Measurements from ENCODE around the gene LDB2. TPM values are rescaled to one million over a fixed set of nuclear protein-coding genes. Genes with fewer than 3 reads are reported as not detected.

LDB2 gene
- total RNA-seq, 1 donor from 2014 or later, result 4.9 TPM

DNA sequence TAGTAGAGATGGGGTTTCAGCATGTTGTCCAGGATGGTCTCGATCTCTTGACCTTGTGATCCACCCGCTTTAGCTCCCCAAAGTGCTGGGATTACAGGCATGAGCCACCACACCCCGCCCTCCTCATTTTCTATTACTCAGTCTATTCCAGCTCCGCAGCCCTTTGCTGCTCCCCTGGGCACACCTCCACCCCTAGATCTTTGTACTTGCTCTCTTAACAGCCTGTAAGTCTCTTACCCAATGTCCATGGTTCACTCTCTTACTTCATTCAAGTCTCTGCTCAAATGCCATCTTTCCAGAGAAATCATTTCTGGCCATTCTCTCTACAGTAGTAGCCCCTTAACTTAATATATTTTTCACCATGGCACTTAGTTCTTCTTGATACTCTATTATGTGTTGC lies 64.7 kb downstream of the LDB2 start:
- Mint-ChIP-seq H3K4me3 (ENCODE audit: unreplicated experiment) (no peak overlapping the region), H3K27ac (ENCODE audit: unreplicated experiment) (no peak overlapping the region), H3K27me3 (ENCODE audit: low read depth, unreplicated experiment) (no peaks in the 10 kb centered on the region), H3K36me3 (ENCODE audit: low read depth, unreplicated experiment) (no peaks in the 10 kb centered on the region), H3K4me1 (ENCODE audit: low read depth, unreplicated experiment) (no peaks in the 10 kb centered on the region), H3K9me3 (ENCODE audit: unreplicated experiment) (no peaks in the 10 kb centered on the region)
- no peak overlapping the region for H3K9ac ChIP-seq (ENCODE audit: low read length)
- no peak overlapping the region for H3K4me3 ChIP-seq (ENCODE audit: insufficient read depth, low read depth, low read length)
- H4K20me1 ChIP-seq (ENCODE audit: insufficient read depth, low read length), result no peaks in the 10 kb centered on the region
- no peaks in the 10 kb centered on the region for H3K36me3 ChIP-seq (ENCODE audit: insufficient read depth, low read length)
- no peak overlapping the region for H3K4me2 ChIP-seq (ENCODE audit: low read length)
- no peak overlapping the region for H3K27ac ChIP-seq (ENCODE audit: low read depth, low read length)
- H3K79me2 ChIP-seq (ENCODE audit: insufficient read depth, low read length), result no peaks in the 10 kb centered on the region
- no peak for FAIRE-seq
- TF ChIP-seq EZH2 (IDR thresholded peaks at IDR 0.05; ENCODE audit: insufficient read depth, low read length), result no peak
- TF ChIP-seq, protein P1, sequence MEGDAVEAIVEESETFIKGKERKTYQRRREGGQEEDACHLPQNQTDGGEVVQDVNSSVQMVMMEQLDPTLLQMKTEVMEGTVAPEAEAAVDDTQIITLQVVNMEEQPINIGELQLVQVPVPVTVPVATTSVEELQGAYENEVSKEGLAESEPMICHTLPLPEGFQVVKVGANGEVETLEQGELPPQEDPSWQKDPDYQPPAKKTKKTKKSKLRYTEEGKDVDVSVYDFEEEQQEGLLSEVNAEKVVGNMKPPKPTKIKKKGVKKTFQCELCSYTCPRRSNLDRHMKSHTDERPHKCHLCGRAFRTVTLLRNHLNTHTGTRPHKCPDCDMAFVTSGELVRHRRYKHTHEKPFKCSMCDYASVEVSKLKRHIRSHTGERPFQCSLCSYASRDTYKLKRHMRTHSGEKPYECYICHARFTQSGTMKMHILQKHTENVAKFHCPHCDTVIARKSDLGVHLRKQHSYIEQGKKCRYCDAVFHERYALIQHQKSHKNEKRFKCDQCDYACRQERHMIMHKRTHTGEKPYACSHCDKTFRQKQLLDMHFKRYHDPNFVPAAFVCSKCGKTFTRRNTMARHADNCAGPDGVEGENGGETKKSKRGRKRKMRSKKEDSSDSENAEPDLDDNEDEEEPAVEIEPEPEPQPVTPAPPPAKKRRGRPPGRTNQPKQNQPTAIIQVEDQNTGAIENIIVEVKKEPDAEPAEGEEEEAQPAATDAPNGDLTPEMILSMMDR (IDR thresholded peaks at IDR 0.05; ENCODE audit: insufficient read depth, low read depth, low read length), result no peak
- H3K9me3 ChIP-seq (ENCODE audit: insufficient read depth, low read depth, low read length), result no peaks in the 10 kb centered on the region
- no peaks in the 10 kb centered on the region for H3K27me3 ChIP-seq (ENCODE audit: insufficient read depth, low read length)
- H3K4me1 ChIP-seq (ENCODE audit: insufficient read depth, low read length), result no peaks in the 10 kb centered on the region
- no peak overlapping the region for H2AFZ ChIP-seq (ENCODE audit: low read depth, low read length)
- no peak for DNase-seq (ENCODE audit: low read depth)

DNA sequence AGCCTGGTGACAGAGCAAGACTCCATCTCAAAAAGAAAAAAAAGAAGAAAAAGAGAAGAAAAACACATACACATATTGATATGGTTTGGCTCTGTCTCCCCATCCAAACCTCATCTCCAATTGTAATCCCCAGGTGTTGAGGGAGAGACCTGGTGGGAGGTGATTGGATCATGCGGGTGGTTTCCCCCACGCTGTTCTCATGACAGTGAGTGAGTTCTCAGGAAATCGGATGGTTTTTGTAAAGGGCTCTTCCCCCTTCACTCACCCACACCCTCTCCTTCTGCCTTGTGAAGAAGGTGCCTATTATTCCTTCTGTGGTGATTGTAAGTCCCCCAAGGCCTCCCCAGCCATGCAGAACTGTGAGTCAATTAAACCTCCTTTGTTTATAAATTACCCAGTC lies 68.4 kb downstream of the LDB2 start:
- Histone ChIP-seq H3K79me2 (ENCODE audit: insufficient read depth, low read length) (no peaks in the 10 kb centered on the region), H3K4me1 (ENCODE audit: insufficient read depth, low read length) (no peaks in the 10 kb centered on the region), H3K9ac (ENCODE audit: low read length) (no peak overlapping the region), H3K4me3 (ENCODE audit: insufficient read depth, low read depth, low read length) (no peak overlapping the region), H3K27me3 (ENCODE audit: insufficient read depth, low read length) (no peaks in the 10 kb centered on the region), H3K27ac (ENCODE audit: low read depth, low read length) (no peak overlapping the region), H2AFZ (ENCODE audit: low read depth, low read length) (no peak overlapping the region), H3K4me2 (ENCODE audit: low read length) (no peak overlapping the region), H4K20me1 (ENCODE audit: insufficient read depth, low read length) (no peaks in the 10 kb centered on the region), H3K9me3 (ENCODE audit: insufficient read depth, low read depth, low read length) (no peaks in the 10 kb centered on the region), H3K36me3 (ENCODE audit: insufficient read depth, low read length) (no peaks in the 10 kb centered on the region)
- H3K4me1 Mint-ChIP-seq (ENCODE audit: low read depth, unreplicated experiment), result no peaks in the 10 kb centered on the region
- no peaks in the 10 kb centered on the region for H3K9me3 Mint-ChIP-seq (ENCODE audit: unreplicated experiment)
- no peak for DNase-seq (ENCODE audit: low read depth)
- no peak overlapping the region for H3K27ac Mint-ChIP-seq (ENCODE audit: unreplicated experiment)
- FAIRE-seq, result no peak
- H3K36me3 Mint-ChIP-seq (ENCODE audit: low read depth, unreplicated experiment), result no peaks in the 10 kb centered on the region
- H3K27me3 Mint-ChIP-seq (ENCODE audit: low read depth, unreplicated experiment), result no peaks in the 10 kb centered on the region
- H3K4me3 Mint-ChIP-seq (ENCODE audit: unreplicated experiment), result no peak overlapping the region
- TF ChIP-seq EZH2 (IDR thresholded peaks at IDR 0.05; ENCODE audit: insufficient read depth, low read length), result no peak
- TF ChIP-seq, protein P1 (IDR thresholded peaks at IDR 0.05; ENCODE audit: insufficient read depth, low read depth, low read length), result no peak

DNA sequence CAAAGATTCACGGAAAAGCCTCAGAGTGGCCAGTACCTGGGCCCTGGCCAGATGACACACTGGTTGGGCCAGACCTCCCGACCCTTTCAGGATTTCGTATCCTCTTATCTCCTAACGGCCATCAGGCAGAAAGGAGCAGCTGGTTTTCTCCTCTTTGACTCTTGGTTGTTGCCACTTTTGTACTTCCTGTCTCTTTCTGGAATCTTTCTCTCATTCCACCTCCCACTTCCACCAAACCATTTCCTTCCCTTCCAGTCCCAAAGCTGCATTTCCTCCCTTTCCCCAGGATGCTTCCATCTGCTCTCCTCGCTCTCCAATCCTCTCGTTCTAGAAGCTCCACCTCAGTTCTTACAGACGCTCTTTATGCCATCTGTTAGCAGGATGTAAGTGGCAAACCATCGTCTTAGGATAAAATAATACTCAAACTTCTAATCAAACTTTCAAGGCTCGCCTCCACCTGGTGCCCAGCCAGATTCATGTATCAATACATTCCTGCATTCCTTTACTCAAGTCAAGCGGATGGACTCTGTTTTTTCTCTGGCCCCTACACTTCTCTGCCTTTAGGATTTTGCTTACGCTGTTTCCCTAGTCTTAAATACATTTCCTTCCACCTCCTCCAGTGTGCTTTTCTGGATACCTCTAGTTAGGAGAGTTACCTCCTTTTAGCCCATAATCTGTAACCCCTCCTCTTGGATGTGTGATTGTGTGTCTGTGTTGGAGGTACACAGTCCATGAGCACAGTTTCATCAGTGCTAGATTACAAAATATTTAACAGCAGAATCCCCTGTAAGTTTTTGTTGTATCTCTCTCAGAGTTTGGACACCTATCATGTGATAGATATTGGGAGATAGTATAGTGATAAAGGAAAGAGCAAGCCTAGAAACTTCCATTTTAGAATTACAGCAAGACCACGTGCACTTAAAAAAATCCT lies 70.4 kb downstream of the LDB2 start:
- Histone ChIP-seq H3K79me2 (ENCODE audit: insufficient read depth, low read length) (no peaks in the 10 kb centered on the region), H3K36me3 (ENCODE audit: insufficient read depth, low read length) (no peaks in the 10 kb centered on the region), H2AFZ (ENCODE audit: low read depth, low read length) (no peak overlapping the region), H4K20me1 (ENCODE audit: insufficient read depth, low read length) (no peaks in the 10 kb centered on the region), H3K9me3 (ENCODE audit: insufficient read depth, low read depth, low read length) (no peaks in the 10 kb centered on the region), H3K27me3 (ENCODE audit: insufficient read depth, low read length) (no peaks in the 10 kb centered on the region), H3K4me2 (ENCODE audit: low read length) (no peak overlapping the region), H3K4me3 (ENCODE audit: insufficient read depth, low read depth, low read length) (no peak overlapping the region), H3K27ac (ENCODE audit: low read depth, low read length) (no peak overlapping the region), H3K9ac (ENCODE audit: low read length) (no peak overlapping the region), H3K4me1 (ENCODE audit: insufficient read depth, low read length) (no peaks in the 10 kb centered on the region)
- DNase-seq (ENCODE audit: low read depth) (peak; percentile 14), FAIRE-seq (peak; percentile 45)
- TF ChIP-seq, protein P1 (IDR thresholded peaks at IDR 0.05; ENCODE audit: insufficient read depth, low read depth, low read length), result no peak
- no peak for TF ChIP-seq EZH2 (IDR thresholded peaks at IDR 0.05; ENCODE audit: insufficient read depth, low read length)
- Mint-ChIP-seq H3K9me3 (ENCODE audit: unreplicated experiment) (no peaks in the 10 kb centered on the region), H3K27ac (ENCODE audit: unreplicated experiment) (no peak overlapping the region), H3K4me3 (ENCODE audit: unreplicated experiment) (no peak overlapping the region), H3K36me3 (ENCODE audit: low read depth, unreplicated experiment) (no peaks in the 10 kb centered on the region), H3K27me3 (ENCODE audit: low read depth, unreplicated experiment) (no peaks in the 10 kb centered on the region), H3K4me1 (ENCODE audit: low read depth, unreplicated experiment) (no peaks in the 10 kb centered on the region)

All from astrocyte (in vitro differentiated cells and primary cell).